Esophagus squamous epithelium (tissue), 4 donors: ENCODE results near the gene IGFBP6.

Experiments
- POLR2A ChIP-seq, 4 donors: fragments of 450-650 bp; IDR thresholded peaks; one replicate each; pipeline ENCODE4 v1.6.1; 2017; ENCODE audit warnings: antibody characterized with exemption in 4 of 4, mild to moderate bottlenecking in 4 of 4, moderate library complexity in 3 of 4
- TF ChIP-seq, protein P1 (sequence below), 6 experiments: fragments of 450-650 bp in 4 of 6; fragments of 200-600 bp in 2 of 6; sonication (generic) in 2 of 6; IDR thresholded peaks; one replicate each; pipeline ENCODE4 v1.5.1; 2016 to 2019; ENCODE audit warnings: antibody characterized with exemption in 6 of 6, mild to moderate bottlenecking in 4 of 6, moderate library complexity in 4 of 6

DNA sequence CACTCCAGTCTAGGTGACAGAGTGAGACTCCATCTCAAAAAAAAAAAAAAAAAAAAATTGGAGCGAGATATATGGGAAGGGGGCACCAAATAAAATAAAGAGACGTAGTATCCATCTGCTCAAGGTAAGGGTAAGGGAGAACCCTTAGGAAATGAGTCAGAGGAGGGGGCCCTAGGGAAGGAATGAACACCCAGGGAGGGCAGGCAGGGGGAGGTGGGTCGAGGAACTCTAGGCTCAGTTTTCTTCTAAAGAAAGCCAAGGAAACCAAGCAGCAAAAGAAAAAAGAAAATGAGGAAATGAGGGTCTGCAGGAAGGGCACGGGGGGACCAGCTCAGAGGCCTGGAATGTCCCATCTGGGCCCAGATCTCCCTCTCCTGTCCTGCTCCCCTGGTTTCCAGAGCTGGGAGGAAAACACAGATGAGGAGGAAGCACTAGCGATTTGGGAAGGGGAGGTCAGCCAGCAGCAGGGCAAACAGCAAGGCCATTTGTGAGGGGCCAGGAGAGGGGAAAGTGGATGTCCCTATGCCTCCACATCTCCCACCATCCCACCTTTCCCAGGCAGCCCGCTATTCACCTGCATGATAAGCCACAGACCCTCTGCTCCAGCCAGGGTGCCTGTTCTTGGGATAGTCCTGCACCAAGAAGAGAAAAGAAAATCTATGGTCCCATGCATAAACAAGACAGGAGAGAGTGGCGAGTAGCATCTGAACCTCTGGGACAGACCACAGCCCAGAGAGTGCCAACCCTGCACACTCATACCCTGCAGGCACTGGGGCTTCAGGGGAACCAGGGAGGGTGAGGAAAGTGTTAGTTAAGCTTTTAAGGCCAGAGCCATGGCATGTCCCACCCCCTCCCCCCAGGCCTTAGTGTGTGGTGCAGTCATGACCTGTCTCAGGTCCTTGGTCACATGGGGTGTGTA, 30.1 kb upstream of the IGFBP6 start:
- TF ChIP-seq, protein P1, sequence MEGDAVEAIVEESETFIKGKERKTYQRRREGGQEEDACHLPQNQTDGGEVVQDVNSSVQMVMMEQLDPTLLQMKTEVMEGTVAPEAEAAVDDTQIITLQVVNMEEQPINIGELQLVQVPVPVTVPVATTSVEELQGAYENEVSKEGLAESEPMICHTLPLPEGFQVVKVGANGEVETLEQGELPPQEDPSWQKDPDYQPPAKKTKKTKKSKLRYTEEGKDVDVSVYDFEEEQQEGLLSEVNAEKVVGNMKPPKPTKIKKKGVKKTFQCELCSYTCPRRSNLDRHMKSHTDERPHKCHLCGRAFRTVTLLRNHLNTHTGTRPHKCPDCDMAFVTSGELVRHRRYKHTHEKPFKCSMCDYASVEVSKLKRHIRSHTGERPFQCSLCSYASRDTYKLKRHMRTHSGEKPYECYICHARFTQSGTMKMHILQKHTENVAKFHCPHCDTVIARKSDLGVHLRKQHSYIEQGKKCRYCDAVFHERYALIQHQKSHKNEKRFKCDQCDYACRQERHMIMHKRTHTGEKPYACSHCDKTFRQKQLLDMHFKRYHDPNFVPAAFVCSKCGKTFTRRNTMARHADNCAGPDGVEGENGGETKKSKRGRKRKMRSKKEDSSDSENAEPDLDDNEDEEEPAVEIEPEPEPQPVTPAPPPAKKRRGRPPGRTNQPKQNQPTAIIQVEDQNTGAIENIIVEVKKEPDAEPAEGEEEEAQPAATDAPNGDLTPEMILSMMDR (IDR thresholded peaks at IDR 0.05): no peak
- no peak for TF ChIP-seq POLR2A (IDR thresholded peaks at IDR 0.05)
